Peyer's patch (tissue), 4 donors: Measurements from ENCODE around the gene TICRR.

Experiments
- POLR2A ChIP-seq, 2 donors: fragments of 450-650 bp; IDR thresholded peaks; one replicate each; pipeline ENCODE4 v1.5.1; 2017; ENCODE audit warnings: antibody characterized with exemption in 2 of 2, mild to moderate bottlenecking in 2 of 2, moderate library complexity in 2 of 2
- TF ChIP-seq, protein P1 (sequence below), 6 experiments: fragments of 450-650 bp in 4 of 6; fragments of 200-600 bp in 2 of 6; sonication (generic) in 1 of 6; IDR thresholded peaks; one replicate each; pipeline ENCODE4 v1.5.1; 2017 to 2019; ENCODE audit warnings: antibody characterized with exemption in 6 of 6, mild to moderate bottlenecking in 3 of 6, moderate library complexity in 1 of 6

GRCh38 chr15:89630974-89631901, 56.0 kb downstream of the TICRR start:
- no peak for TF ChIP-seq POLR2A (IDR thresholded peaks at IDR 0.05)
- TF ChIP-seq, protein P1, sequence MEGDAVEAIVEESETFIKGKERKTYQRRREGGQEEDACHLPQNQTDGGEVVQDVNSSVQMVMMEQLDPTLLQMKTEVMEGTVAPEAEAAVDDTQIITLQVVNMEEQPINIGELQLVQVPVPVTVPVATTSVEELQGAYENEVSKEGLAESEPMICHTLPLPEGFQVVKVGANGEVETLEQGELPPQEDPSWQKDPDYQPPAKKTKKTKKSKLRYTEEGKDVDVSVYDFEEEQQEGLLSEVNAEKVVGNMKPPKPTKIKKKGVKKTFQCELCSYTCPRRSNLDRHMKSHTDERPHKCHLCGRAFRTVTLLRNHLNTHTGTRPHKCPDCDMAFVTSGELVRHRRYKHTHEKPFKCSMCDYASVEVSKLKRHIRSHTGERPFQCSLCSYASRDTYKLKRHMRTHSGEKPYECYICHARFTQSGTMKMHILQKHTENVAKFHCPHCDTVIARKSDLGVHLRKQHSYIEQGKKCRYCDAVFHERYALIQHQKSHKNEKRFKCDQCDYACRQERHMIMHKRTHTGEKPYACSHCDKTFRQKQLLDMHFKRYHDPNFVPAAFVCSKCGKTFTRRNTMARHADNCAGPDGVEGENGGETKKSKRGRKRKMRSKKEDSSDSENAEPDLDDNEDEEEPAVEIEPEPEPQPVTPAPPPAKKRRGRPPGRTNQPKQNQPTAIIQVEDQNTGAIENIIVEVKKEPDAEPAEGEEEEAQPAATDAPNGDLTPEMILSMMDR (IDR thresholded peaks at IDR 0.05): no peak
